Left colon (tissue), 2 donors: ENCODE measurements around the gene SPEG. TPM values are rescaled to one million over a fixed set of nuclear protein-coding genes. Genes with fewer than 3 reads are reported as not detected.
"Not testable (repeated sequence)": the region's sequence is repeated elsewhere in the genome, so short reads cannot be mapped to it uniquely, and the experiment has no call there.

Source experiments
- ATAC-seq: fragments of 200-7000 bp; cut with Tn5 transposase; one replicate; pipeline ENCODE4 v1.9.1; 2020; ENCODE audit warnings: mild to moderate bottlenecking, moderate library complexity
- DNase-seq, 2 donors: peaks; one replicate each; pipeline ENCODE4 v3.0.0-alpha.2; 2020
- intact Hi-C, 2 donors: fragments of 100-400 bp; cut with DNase I in 1 of 2; cut with micrococcal nuclease in 1 of 2; formaldehyde crosslinking; loops; one replicate each; pipeline versions ENCODE4 v1.11.2 to v1.14.0; 2022; cut with DNase I, micrococcal nuclease
- total RNA-seq, 2 donors: library from RNA; stranded (reverse); fragmentation: NEBNext Ultra II Directional; extraction: Animal tissue kit (Norgen Biotek cat#: 25700); gene quantifications; one replicate each; pipeline ENCODE4 v1.2.1, GENCODE V29; 2021
- donor health status: DM: no; HTN: no; CAD: no.
- donor health status: DM: yes; HTN: yes; CAD: no.

Gene SPEG
- total RNA-seq, 2 donors from 2014 or later = 2.9 to 29.4 TPM

DNA sequence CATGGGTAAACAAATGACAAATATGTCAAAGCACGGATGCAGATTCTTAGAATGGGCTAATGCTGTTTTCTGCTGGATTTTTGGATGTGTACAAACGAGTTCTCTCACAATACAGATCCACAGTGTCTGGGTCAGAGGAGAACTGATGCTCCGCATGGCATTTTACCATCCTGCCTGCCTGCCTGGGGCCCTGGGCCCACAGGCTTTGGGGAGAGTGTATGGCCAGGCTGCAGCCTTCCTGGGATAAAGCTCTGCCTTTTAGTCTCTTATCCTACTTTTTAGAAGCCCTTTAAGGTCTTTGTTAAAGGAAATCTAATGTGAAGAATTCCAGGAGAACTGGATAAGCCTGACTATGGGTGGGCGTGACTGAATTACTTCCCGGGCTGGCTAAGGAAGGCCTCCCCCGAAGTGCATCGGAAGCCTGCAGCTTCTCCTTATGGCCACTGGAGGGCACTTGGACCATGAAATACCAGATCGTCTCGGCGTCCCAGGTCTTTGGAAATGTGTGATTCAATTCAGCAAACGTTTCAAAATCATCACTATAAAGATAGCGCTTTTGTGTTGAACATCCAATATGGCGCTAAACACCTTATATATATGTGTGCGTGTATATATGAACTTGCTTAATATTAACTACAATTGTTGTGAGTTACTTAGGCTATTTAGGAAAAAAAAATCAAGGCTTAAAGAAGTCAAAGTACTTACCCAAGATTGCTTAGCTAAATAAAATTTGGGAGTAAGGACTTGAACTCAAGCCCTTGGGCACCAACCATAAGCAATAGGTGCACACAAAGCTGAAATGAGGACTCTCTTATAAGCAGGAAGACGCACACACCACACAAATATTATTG lies 31.8 kb upstream of the SPEG start:
- ATAC-seq (peak; percentile 43), DNase-seq (peak; percentile 57 to 67)
- intact Hi-C loops = loop anchor here (2.0 to 10.0 kb wide), 2 partner anchors 128 to 132 kb away; no protein-coding TSS in a partner anchor

DNA sequence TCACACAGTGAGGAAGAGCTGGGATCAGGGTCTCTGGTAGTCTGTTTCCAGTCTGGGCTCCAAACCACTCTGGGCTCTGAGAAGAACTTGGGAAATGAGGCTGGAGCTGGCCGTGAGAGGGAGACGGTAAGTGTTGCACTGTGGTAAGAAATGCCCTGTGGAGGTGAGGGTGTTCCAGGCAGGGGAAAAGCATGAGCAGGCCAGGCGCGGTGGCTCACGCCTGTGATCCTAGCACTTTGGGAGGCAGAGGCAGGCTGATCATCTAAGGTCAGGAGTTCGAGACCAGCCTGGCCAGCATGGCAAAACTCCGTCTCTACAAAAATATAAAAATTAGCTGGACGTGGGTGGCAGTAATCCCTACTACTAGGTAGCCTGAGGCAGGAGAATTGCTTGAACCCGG lies 30.8 kb upstream of the SPEG start:
- intact Hi-C loops = loop anchor here (2.0 to 10.0 kb wide), 2 partner anchors 127 to 131 kb away; no protein-coding TSS in a partner anchor
- DNase-seq (no peak), ATAC-seq (no peak)

DNA sequence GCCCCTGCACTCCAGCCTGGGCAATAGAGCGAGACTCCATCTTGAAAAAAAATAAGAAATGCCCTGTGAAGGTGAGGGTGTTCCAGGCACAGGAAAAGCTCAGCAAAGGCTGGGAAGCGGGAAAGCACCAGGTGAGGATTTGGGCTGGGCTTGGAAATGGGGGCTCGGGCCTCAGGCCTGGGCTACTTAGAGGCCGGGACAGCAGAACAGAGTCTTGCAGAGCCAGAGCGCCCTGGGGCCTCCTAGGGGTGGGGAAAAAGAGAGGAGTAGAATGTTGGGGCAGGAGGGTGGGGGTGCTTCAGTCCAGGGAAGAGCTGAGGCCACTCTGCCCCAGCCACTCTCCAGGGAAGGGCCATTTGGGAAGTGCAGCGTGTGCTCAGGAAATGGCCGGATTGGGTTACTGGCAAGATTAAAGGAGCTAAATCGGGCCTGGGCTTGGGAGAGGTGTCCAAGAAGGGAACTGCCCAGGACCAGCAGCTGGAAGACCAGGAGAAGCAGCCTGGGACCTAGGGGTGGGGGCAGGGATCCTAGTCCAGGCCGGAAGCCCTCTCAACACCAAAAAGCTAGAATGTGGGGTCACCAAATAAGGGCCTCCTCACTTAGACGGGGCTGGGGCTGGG lies 30.2 kb upstream of the SPEG start:
- DNase-seq (no peak), ATAC-seq (no peak)
- intact Hi-C loops = loop anchor here in 1 of 2 donors (10.0 kb wide), 1 partner anchor 130 kb away; no protein-coding TSS in a partner anchor

GRCh38 chr2:219404954-219405353 lies 29.7 kb upstream of the SPEG start:
- no peak for DNase-seq
- ATAC-seq = no peak
- intact Hi-C loops = loop anchor here in 1 of 2 donors (10.0 kb wide), 1 partner anchor 130 kb away; no protein-coding TSS in a partner anchor

- DNase-seq (peak in 1 of 2 donors; percentile 68), ATAC-seq (peak; percentile 44)
- intact Hi-C loops = loop anchor here in 1 of 2 donors (10.0 kb wide), 1 partner anchor 129 kb away; no protein-coding TSS in a partner anchor
Observed at GRCh38 chr2:219405451-219405850, 29.2 kb upstream of the SPEG start.

DNA sequence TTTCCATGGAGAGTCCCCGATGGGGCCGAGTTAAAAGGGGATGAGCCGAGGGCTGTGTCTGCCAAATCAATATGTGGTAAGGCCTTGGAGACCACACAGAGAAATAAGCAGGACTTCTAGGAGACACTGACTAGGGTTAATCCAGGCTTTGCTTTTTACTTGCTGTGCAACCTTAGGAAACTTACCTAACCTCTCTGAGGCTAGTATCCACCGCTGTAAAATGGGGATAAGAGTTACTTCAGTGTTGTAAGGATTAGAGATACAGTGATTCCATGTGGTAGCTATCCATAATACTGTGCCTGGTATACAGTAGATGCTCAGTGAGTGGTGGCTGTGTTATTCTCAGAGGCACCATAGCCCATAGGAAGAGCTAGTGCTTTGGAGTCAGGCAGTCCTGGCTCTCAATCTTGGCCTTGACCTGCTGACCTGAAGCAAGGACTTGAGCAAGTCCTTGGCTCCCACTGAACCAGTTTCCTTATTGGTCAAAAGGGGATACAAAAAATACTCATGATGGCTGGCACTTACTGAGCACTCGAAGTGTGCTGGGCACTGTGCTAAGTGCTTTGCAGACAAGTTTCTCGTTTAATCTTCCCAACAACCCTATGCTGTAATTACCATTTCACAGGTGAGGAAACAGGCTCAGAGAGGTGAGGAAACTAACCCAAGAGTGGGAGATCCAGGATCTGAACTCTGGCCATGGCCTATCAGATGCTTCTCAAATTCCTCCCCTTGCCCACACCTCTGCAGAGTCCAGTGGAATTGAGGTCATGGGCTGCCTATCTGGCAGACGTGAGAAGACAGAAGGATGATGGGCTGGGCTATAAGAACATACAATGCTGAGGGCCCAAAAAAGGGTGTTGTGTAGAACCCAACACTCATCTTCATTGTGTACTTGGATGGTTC lies 28.4 kb upstream of the SPEG start:
- intact Hi-C loops = loop anchor here in 1 of 2 donors (10.0 kb wide), 1 partner anchor 129 kb away; no protein-coding TSS in a partner anchor
- no peak for ATAC-seq
- DNase-seq = no peak

- intact Hi-C loops = loop anchor here in 1 of 2 donors (10.0 kb wide), 1 partner anchor 128 kb away; no protein-coding TSS in a partner anchor
- ATAC-seq (no peak), DNase-seq (peak in 1 of 2 donors; percentile 80)
Observed at GRCh38 chr2:219406861-219407230, 27.8 kb upstream of the SPEG start.

DNA sequence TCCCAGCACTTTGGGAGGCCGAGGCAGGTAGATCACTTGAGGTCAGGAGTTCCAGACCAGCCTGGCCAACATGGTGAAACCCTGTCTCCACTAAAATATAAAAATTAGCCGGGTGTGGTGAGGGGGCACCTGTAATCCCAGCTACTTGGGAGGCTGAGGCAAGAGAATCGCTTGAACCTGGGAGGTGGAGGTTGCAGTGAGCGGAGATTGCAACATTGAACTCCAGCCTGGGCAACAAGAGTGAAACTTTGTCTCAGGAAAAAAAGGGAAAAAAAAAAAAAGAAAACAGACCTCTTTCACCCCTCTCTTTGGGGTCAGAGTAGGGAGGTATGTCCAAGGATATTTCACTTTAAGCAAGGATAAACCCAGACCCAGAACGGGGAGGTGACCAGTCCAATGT lies 27.3 kb upstream of the SPEG start:
- not testable (repeated sequence) for ATAC-seq, DNase-seq
- intact Hi-C loops = loop anchor here in 1 of 2 donors (10.0 kb wide), 1 partner anchor 127 kb away; no protein-coding TSS in a partner anchor

DNA sequence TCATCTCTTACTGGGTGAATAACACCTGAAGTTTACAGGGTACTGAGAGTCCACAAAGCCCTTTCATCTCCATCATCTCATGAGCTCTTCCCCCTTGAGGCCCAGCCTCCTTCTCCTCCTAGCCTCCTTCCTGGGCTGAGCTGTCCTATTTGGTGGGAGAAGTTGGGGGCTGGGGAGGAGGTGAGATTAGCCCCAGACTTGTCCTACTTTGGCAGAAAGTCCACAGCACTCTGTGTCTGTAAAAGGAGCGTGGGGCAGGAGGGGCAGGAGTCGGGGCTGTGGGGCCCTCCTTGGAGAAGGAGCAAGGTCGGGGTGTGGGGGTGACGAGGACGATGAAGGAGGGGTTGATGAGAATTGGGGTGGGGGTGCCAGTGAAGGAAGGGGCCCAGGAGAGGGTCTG lies 26.4 kb upstream of the SPEG start:
- intact Hi-C loops = loop anchor here in 1 of 2 donors (10.0 kb wide), 1 partner anchor 127 kb away; no protein-coding TSS in a partner anchor
- no peak for ATAC-seq
- no peak for DNase-seq

DNA sequence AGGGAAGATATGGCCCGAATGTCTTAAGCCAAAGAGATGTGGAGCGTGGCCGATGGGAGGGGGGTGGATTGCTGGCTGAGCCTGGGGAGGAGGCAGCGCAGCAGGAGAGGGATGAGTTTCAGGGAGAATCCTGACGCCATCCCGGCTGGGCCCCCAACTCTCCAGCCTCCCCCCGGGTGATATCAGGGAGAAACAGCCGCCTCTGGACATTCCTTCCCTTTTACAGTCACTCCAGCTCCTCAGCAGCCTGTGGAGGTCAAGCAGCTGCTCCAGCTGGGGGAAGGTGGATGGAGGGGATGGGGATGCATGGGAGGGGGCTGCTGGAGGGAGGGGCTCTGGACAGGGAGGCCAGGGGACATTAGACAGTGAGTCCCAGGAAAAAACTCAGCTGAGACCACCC lies 26.0 kb upstream of the SPEG start:
- DNase-seq (peak in 1 of 2 donors; percentile 71), ATAC-seq (no peak)

GRCh38 chr2:219409619-219410018 lies 25.0 kb upstream of the SPEG start:
- intact Hi-C loops = loop anchor here in 1 of 2 donors (10.0 kb wide), 1 partner anchor 125 kb away; no protein-coding TSS in a partner anchor

More for the DNA sequence above, 26.0 kb upstream of the SPEG start:
- intact Hi-C loops = loop anchor here in 1 of 2 donors (10.0 kb wide), 1 partner anchor 126 kb away; no protein-coding TSS in a partner anchor

GRCh38 chr2:219410390-219410789 lies 24.3 kb upstream of the SPEG start:
- no peak for ATAC-seq
- intact Hi-C loops = no loop called here
- no peak for DNase-seq

More at GRCh38 chr2:219409619-219410018, 25.0 kb upstream of the SPEG start:
- ATAC-seq = no peak
- DNase-seq = no peak

DNA sequence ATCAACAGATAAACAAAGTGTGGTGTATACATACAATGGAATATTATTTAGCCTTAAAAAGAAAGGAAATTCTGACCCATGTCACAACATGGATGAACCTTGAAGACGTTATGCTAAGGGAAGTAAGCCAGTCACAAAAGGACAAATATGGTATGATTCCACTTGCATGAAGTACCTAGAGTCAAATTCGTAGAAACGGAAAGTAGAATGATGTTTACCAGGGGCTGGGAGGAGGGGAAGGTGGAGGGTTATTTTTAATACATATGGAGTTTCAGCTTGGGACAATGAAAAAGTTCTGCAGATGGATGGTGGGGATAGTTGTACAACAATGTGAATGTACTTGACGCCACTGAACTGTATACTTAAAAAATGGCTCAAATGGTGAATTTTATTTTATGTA lies 19.8 kb upstream of the SPEG start:
- no peak for ATAC-seq
- DNase-seq = no peak
- intact Hi-C loops = no loop called here

DNA sequence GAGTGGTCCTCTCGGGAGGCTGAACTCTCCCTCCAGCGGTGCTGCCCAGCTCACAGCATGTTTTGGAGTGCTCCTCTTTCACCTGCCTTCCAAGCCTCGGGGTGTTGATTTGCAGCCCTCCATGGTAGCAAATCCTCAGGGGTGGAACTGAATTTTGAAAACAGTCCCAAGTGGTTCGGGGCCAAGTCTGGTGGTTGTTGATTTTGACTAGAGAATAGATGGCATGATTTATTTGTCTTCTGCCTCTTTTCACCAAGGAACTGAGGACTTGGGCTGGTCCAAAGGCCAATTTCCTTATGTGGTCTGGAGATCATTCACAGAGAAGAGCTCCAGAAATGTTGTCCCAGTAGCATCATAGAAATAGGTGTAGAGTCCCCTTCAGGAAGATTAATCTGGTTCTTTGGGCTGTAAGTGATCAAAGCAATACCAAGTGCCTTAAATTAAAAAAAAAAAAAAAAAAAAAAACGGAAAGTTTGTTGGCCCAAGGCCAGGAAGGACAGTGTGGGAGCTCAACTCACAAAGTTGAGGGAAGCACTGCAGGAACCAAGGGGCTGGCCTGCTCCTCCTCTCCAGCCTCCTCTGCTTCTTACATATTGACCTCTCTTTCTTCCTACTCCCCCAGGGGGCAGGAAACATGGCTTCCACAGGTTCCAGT lies 18.9 kb upstream of the SPEG start:
- DNase-seq (no peak), ATAC-seq (no peak)
- intact Hi-C loops = no loop called here

- intact Hi-C loops = no loop called here
- ATAC-seq = no peak
Observed at GRCh38 chr2:219416235-219416602, 18.4 kb upstream of the SPEG start.

DNA sequence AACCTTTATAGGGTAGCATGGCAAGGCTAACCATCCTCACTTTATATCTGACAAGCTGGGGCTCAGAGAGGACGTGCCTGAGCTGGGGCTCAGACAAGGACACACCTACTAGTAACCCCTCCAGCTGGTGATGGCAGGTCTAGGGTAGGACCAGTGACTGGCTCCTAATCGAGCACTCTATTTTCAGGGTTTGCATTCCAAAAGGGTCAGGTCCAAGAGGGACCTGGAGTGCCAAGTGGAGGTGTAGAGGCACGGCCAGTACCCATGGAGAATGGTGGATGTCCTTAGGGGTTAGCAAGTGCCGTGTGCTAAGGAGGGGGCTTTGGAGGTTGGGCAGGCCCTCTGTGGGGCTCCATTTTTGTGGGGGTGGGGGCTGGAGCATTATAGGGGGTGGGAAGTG lies 17.7 kb upstream of the SPEG start:
- intact Hi-C loops = no loop called here
- DNase-seq = no peak

More at GRCh38 chr2:219416235-219416602, 18.4 kb upstream of the SPEG start:
- DNase-seq = no peak

DNA sequence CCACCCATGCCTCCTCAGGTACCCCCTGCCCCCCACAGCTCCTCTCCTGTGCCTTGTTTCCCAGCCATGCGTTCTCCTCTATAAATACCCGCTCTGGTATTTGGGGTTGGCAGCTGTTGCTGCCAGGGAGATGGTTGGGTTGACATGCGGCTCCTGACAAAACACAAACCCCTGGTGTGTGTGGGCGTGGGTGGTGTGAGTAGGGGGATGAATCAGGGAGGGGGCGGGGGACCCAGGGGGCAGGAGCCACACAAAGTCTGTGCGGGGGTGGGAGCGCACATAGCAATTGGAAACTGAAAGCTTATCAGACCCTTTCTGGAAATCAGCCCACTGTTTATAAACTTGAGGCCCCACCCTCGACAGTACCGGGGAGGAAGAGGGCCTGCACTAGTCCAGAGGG lies 17.3 kb upstream of the SPEG start:
- DNase-seq (no peak), ATAC-seq (no peak)
- intact Hi-C loops = no loop called here

More for the DNA sequence above, 17.7 kb upstream of the SPEG start:
- ATAC-seq = no peak
